Adrenal gland (tissue), 12 donors: ENCODE measurements around the gene MED12L. TPM values are rescaled to one million over a fixed set of nuclear protein-coding genes. Genes with fewer than 3 reads are reported as not detected.

Experiments
- DNase-seq, 7 donors: peaks; one replicate each; pipeline ENCODE4 v3.0.0-alpha.2; 2019 to 2020
- H3K27ac ChIP-seq, 5 donors: fragments of 200-600 bp; sonication (generic) in 4 of 5; 1 replicate in 3 of 5; 2 replicates in 2 of 5; pipeline versions ENCODE4 v1.5.1 to v1.8.0; 2016 to 2020; ENCODE audit warnings: mild to moderate bottlenecking in 1 of 5
- H3K27me3 ChIP-seq: fragments of 200-600 bp; 2 replicates; pipeline ENCODE4 v1.8.0; 2021
- H3K36me3 ChIP-seq, 2 donors: fragments of 200-600 bp; replicated peaks in 1 of 2; 1 replicate in 1 of 2; 2 replicates in 1 of 2; pipeline versions ENCODE4 v1.5.1 to v1.8.0; 2018 to 2022
- H3K4me1 ChIP-seq, 2 donors: fragments of 200-600 bp; replicated peaks in 1 of 2; 1 replicate in 1 of 2; 2 replicates in 1 of 2; pipeline versions ENCODE4 v1.5.1 to v1.8.0; 2018 to 2021
- H3K4me3 ChIP-seq, 4 donors: fragments of 200-600 bp; sonication (generic) in 3 of 4; one replicate each; pipeline ENCODE4 v1.5.1; 2016 to 2018
- H3K9me3 ChIP-seq, 3 donors: fragments of 200-600 bp; sonication (generic) in 1 of 3; replicated peaks in 1 of 3; 1 replicate in 2 of 3; 2 replicates in 1 of 3; pipeline versions ENCODE4 v1.5.1 to v1.8.0; 2016 to 2021
- POLR2A ChIP-seq, 2 donors: fragments of 450-650 bp; IDR thresholded peaks; one replicate each; pipeline ENCODE4 v1.6.1; 2017; ENCODE audit warnings: antibody characterized with exemption in 2 of 2, mild to moderate bottlenecking in 2 of 2, moderate library complexity in 1 of 2
- WGBS, 4 donors: extraction: QIAGEN DNeasy Blood & Tissue Kit in 2 of 4; methylation state at CpG; one replicate each; pipeline versions ENCODE4 v1.1.5 to v1.1.7; 2013 to 2017; 5-methylcytosine and 5-hydroxymethylcytosine counted together
- intact Hi-C, 2 donors: fragments of 100-400 bp; cut with DNase I; formaldehyde crosslinking; loops; one replicate each; pipeline versions ENCODE4 v1.14.1 to v1.15.0; 2022 to 2023
- polyA plus RNA-seq, 3 donors: library from polyadenylated mRNA; stranded (reverse); fragments of 200-250 nt in 2 of 3; fragments of 350-450 nt in 1 of 3; fragmentation: Illumina TruSeq in 1 of 3; extraction: RNeasy Lipid Tissue Mini Kit (QIAGEN cat#74804) in 1 of 3; gene quantifications; one replicate each; pipeline ENCODE4 v1.2.3, GENCODE V29; 2013 to 2014
- total RNA-seq, 9 donors: library from RNA; depleted of rRNA in 4 of 9; stranded (reverse); fragments of >200 nt in 4 of 9; fragments of 120-200 nt in 1 of 9; fragmentation: NEBNext Ultra II Directional in 1 of 9; extraction: Animal tissue kit (Norgen Biotek cat#: 25700) in 1 of 9; gene quantifications; one replicate each; pipeline versions ENCODE4 v1.1.0 to v1.2.4, GENCODE V29; 2013 to 2023
- TF ChIP-seq, protein P1 (sequence below), 6 experiments: fragments of 450-650 bp in 4 of 6; fragments of 200-600 bp in 2 of 6; sonication (generic) in 1 of 6; IDR thresholded peaks; 1 replicate in 5 of 6; 2 replicates in 1 of 6; pipeline versions ENCODE4 v1.5.1 to v1.8.0; 2016 to 2021; ENCODE audit warnings: antibody characterized with exemption in 6 of 6, mild to moderate bottlenecking in 2 of 6, moderate library complexity in 1 of 6
- donor health status: healthy with polysubstance abuse.
- donor health status: Bipolar disorder and iron deficiency.
- donor health status: DM: yes; HTN: yes; CAD: no.
- donor health status: DM: no; HTN: no; CAD: no.
- donor health status: DM: no; HTN: no; CAD: no.
- donor health status: DM: yes; HTN: yes; CAD: no.

The MED12L gene
- total and polyA plus RNA-seq, 12 donors, result 0.77 to 25.0 (median 6.3) TPM

DNA sequence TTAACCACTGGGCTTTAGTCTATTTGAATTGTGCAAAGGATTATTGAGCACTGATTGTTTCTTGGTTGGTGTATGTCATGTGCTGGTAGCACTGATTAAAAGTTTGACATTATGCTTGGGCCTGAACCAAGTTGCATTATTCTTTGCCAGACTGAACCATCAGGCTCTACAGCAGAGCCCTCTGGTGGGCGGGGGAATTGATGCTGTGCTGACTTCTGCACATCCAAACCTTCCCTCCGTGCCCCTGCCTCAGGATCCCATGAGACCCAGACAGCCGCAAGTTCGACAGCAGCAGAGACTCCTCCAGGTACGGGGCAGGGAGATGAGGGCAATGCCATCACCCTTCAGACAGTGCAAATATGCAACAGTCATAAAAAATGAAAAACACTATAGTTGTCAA lies 327.5 kb downstream of the MED12L start:
- H3K9me3 ChIP-seq, result no peaks in the 10 kb centered on the region
- DNase-seq, result no peak
- intact Hi-C loops, result no loop called here

DNA sequence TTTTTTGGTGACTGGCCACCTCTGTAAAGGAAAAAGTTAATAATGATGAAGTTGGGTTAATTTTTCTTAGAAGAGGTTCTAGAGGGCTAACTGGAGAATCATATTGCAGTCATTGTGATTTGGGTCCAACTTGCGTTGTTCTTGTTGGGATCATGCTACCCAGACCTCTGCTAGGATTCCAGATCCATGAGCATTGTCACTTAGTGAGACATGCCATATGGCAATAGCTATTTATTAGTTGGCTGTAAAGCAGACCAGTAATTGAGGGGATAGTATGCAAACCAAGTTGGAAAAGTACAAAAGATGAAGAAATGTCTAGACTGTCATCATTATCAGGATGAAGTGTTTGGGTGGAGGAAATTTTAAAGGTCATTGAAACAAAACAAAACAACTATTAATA lies 329.8 kb downstream of the MED12L start:
- H3K27me3 ChIP-seq, result no peaks in the 10 kb centered on the region
- WGBS, 4 donors, result 24 to 83% (median 57%) methylated on average over 1 of the region's 1 CpG
- DNase-seq, result no peak
- H3K4me1 ChIP-seq, result no peaks in the 10 kb centered on the region
- H3K4me3 ChIP-seq, result no peak overlapping the region
- intact Hi-C loops, result no loop called here
- no peaks in the 10 kb centered on the region for H3K9me3 ChIP-seq
- no peak overlapping the region for H3K27ac ChIP-seq
- H3K36me3 ChIP-seq, result no peaks in the 10 kb centered on the region
- TF ChIP-seq, protein P1, sequence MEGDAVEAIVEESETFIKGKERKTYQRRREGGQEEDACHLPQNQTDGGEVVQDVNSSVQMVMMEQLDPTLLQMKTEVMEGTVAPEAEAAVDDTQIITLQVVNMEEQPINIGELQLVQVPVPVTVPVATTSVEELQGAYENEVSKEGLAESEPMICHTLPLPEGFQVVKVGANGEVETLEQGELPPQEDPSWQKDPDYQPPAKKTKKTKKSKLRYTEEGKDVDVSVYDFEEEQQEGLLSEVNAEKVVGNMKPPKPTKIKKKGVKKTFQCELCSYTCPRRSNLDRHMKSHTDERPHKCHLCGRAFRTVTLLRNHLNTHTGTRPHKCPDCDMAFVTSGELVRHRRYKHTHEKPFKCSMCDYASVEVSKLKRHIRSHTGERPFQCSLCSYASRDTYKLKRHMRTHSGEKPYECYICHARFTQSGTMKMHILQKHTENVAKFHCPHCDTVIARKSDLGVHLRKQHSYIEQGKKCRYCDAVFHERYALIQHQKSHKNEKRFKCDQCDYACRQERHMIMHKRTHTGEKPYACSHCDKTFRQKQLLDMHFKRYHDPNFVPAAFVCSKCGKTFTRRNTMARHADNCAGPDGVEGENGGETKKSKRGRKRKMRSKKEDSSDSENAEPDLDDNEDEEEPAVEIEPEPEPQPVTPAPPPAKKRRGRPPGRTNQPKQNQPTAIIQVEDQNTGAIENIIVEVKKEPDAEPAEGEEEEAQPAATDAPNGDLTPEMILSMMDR (IDR thresholded peaks at IDR 0.05), result no peak
- no peak for TF ChIP-seq POLR2A (IDR thresholded peaks at IDR 0.05)

More for the DNA sequence above, 327.5 kb downstream of the MED12L start:
- TF ChIP-seq POLR2A (IDR thresholded peaks at IDR 0.05), result no peak
- TF ChIP-seq, protein P1 (IDR thresholded peaks at IDR 0.05), result no peak
- H3K27ac ChIP-seq, result no peak overlapping the region
- H3K4me1 ChIP-seq, result no peaks in the 10 kb centered on the region
- no peaks in the 10 kb centered on the region for H3K36me3 ChIP-seq
- H3K27me3 ChIP-seq, result no peaks in the 10 kb centered on the region
- no peak overlapping the region for H3K4me3 ChIP-seq
- 84 to 100% (median 93%) methylated on average over 3 to 5 of the region's 5 CpGs for WGBS, 4 donors

DNA sequence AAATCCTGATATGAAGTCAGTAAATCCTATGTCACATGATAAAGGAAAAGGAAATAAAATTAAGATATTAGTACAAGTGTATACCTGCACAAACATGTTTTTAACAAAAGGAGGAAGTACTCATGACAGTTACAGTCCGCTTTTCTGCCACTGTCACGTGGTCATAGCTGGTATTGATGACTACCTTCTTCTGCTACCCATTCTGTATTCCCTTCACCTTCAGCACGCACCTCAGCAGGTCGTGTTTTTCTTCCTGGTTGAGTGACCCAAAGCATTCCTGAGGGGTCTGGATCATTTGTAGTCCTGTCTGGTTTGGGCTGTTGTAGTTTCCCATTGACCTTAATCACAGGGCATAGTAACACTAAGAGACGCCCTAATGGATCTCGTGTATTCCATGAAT lies 334.3 kb downstream of the MED12L start:
- DNase-seq, result no peak
- intact Hi-C loops, result no loop called here
- Histone ChIP-seq H3K4me1 (peaks cover 0 to 4% of the 10 kb centered on the region in 2 donors), H3K36me3 (no peaks in the 10 kb centered on the region), H3K27me3 (no peaks in the 10 kb centered on the region), H3K4me3 (no peak overlapping the region), H3K9me3 (no peaks in the 10 kb centered on the region), H3K27ac (no peak overlapping the region)
- WGBS, 4 donors, result 75 to 86% (median 81%) methylated on average over 6 of the region's 6 CpGs
- TF ChIP-seq, protein P1 (IDR thresholded peaks at IDR 0.05), result no peak
- no peak for TF ChIP-seq POLR2A (IDR thresholded peaks at IDR 0.05)

DNA sequence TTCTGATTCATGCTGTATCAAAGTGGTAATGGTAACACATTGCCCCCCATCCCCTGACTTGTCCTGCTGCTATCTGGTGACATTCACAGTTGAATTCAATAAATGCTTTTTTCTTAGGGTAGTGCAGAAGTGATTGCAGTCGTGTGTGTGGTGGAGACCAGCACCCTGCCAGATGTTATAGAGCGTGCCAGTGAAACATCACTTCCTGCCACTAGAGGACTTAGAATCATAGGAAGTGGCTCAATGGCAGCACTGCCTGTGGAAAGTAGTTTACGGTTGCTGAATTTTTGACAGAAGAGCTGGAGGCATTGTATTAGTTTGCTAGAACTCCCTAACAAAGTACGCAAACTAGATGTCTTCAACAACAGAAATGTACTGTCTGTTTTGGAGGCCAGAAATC lies 336.5 kb downstream of the MED12L start:
- intact Hi-C loops, result no loop called here
- no peak for TF ChIP-seq POLR2A (IDR thresholded peaks at IDR 0.05)
- TF ChIP-seq, protein P1 (IDR thresholded peaks at IDR 0.05), result no peak
- no peak overlapping the region for H3K4me3 ChIP-seq
- no peaks in the 10 kb centered on the region for H3K9me3 ChIP-seq
- DNase-seq, result no peak
- WGBS, 4 donors, result 79 to 98% (median 86%) methylated on average over 4 of the region's 4 CpGs
- no peaks in the 10 kb centered on the region for H3K27me3 ChIP-seq
- H3K36me3 ChIP-seq, result no peaks in the 10 kb centered on the region
- H3K4me1 ChIP-seq, result peaks cover 0 to 4% of the 10 kb centered on the region in 2 donors
- H3K27ac ChIP-seq, result no peak overlapping the region
